PFSK-1 (cell line): ENCODE measurements around the gene ACACA.

Source experiments
- FOXP2 ChIP-seq: optimal IDR thresholded peaks from 2 replicates; pipeline ENCODE3; 2011; ENCODE audit warnings: borderline replicate concordance, control low read depth, inconsistent platforms; ENCODE audit not compliant: insufficient read depth; ENCODE audit errors: extremely low read length, extremely low read depth
- POLR2AphosphoS5 ChIP-seq: IDR thresholded peaks from 2 replicates; pipeline ENCODE4 v1.6.1; 2012; ENCODE audit warnings: low read depth, mild to moderate bottlenecking, control low read depth, low read length, moderate library complexity
- REST ChIP-seq, 2 experiments: IDR thresholded peaks; 2 replicates each; pipeline versions ENCODE4 v1.6.1 to v1.8.0; 2011 to 2012; ENCODE audit warnings: low read depth in 2 of 2, low read length in 2 of 2, control low read depth in 1 of 2, inconsistent platforms in 1 of 2, mild to moderate bottlenecking in 1 of 2, moderate library complexity in 1 of 2; ENCODE audit not compliant: insufficient read depth in 1 of 2
- SIN3A ChIP-seq: IDR thresholded peaks from 2 replicates; pipeline ENCODE4 v1.6.1; 2012; ENCODE audit warnings: mild to moderate bottlenecking, low read length, moderate library complexity, borderline replicate concordance; ENCODE audit not compliant: insufficient read depth
- TAF1 ChIP-seq: IDR thresholded peaks from 2 replicates; pipeline ENCODE4 v1.6.1; 2012; ENCODE audit warnings: low read length, control low read depth, borderline replicate concordance; ENCODE audit not compliant: insufficient read depth

ACACA gene

GRCh38 chr17:37405955-37406634, 541 bp downstream of the ACACA start:
- TF ChIP-seq FOXP2, result no peak
- no peak for TF ChIP-seq SIN3A
- TF ChIP-seq POLR2AphosphoS5, result no peak
- TF ChIP-seq REST (IDR thresholded peaks at IDR 0.05; ENCODE audit: insufficient read depth in 1 of 2, low read depth in 2 of 2, low read length in 2 of 2), result no peak; a peak in 1 of 4 replicates
- TF ChIP-seq TAF1, result no peak

GRCh38 chr17:37400505-37400904, 6.1 kb downstream of the ACACA start:
- TF ChIP-seq REST (IDR thresholded peaks at IDR 0.05; ENCODE audit: insufficient read depth in 1 of 2, low read depth in 2 of 2, low read length in 2 of 2), result no peak

GRCh38 chr17:37399265-37399803, 7.3 kb downstream of the ACACA start:
- TF ChIP-seq REST (IDR thresholded peaks at IDR 0.05; ENCODE audit: insufficient read depth in 1 of 2, low read depth in 2 of 2, low read length in 2 of 2), result no peak
- TF ChIP-seq POLR2AphosphoS5, result no peak
- no peak for TF ChIP-seq FOXP2
- TF ChIP-seq SIN3A, result no peak
- TF ChIP-seq TAF1, result no peak

GRCh38 chr17:37393352-37393751, 13.3 kb downstream of the ACACA start:
- TF ChIP-seq TAF1 (no peak), FOXP2 (no peak), SIN3A (no peak), POLR2AphosphoS5 (no peak), REST (IDR thresholded peaks at IDR 0.05; ENCODE audit: insufficient read depth in 1 of 2, low read depth in 2 of 2, low read length in 2 of 2) (no peak)

GRCh38 chr17:37392024-37392590, 14.5 kb downstream of the ACACA start:
- TF ChIP-seq REST (IDR thresholded peaks at IDR 0.05; ENCODE audit: insufficient read depth in 1 of 2, low read depth in 2 of 2, low read length in 2 of 2) (no peak), FOXP2 (no peak), POLR2AphosphoS5 (no peak), SIN3A (no peak), TAF1 (no peak)
